Endothelial cell of umbilical vein (primary cell): ENCODE results near the gene SH3RF1. TPM values are rescaled to one million over a fixed set of nuclear protein-coding genes. Genes with fewer than 3 reads are reported as not detected.

Experiments used
- BruUV-seq: library from RNA; stranded (reverse); fragments of 400-500 nt; replicated peaks from 2 replicates; lab custom pipeline; 2021; lab: Mats Ljungman, UMichigan
- CTCF ChIA-PET: fragments of 300-600, 350-600 bp; sonication (Branson Sonifier 250); formaldehyde crosslinking; loops from one replicate; lab custom pipeline; 2021; ENCODE audit warnings: antibody characterized with exemption, inconsistent platforms; lab: Charles Lee
- POLR2A ChIA-PET: fragments of 300-600, 350-600 bp; sonication (Branson Sonifier 250); formaldehyde crosslinking; loops from one replicate; lab custom pipeline; 2021; ENCODE audit warnings: antibody characterized with exemption, inconsistent platforms; lab: Charles Lee
- DNase-seq: peaks from one replicate; pipeline ENCODE4 v3.0.0-alpha.2; 2011; ENCODE audit warnings: low read depth, low spot score
- FAIRE-seq: peaks from 2 replicates; lab custom pipeline; 2011; peaks lifted over from hg19 to GRCh38; lab: Jason Lieb, UNC
- H2AFZ ChIP-seq: 2 replicates; pipeline ENCODE4 v1.6.0; 2012; ENCODE audit warnings: low read depth, low read length, control low read depth, inconsistent platforms
- H3K27ac ChIP-seq: 2 replicates; pipeline ENCODE4 v1.5.1; 2011; ENCODE audit warnings: low read depth, mild to moderate bottlenecking, control low read depth, low read length, moderate library complexity; ENCODE audit not compliant: insufficient read depth
- H3K27me3 ChIP-seq, 2 experiments: 2 replicates each; pipeline versions ENCODE4 v1.6.0 to v1.6.1; 2011; ENCODE audit warnings: low read length in 2 of 2, mixed read lengths in 1 of 2; ENCODE audit not compliant: control insufficient read depth in 2 of 2, insufficient read depth in 2 of 2
- H3K36me3 ChIP-seq, 2 experiments: 2 replicates in 1 of 2; 3 replicates in 1 of 2; pipeline ENCODE4 v1.5.1; 2011; ENCODE audit warnings: low read length in 2 of 2, mild to moderate bottlenecking in 1 of 2, moderate library complexity in 1 of 2; ENCODE audit not compliant: control insufficient read depth in 2 of 2, insufficient read depth in 2 of 2; ENCODE audit errors: extremely low read depth in 1 of 2
- H3K4me1 ChIP-seq: 3 replicates; pipeline ENCODE4 v1.5.1; 2011; ENCODE audit warnings: mild to moderate bottlenecking, low read length; ENCODE audit not compliant: control insufficient read depth, insufficient read depth; ENCODE audit errors: extremely low read depth
- H3K4me2 ChIP-seq: 2 replicates; pipeline ENCODE4 v1.6.1; 2011; ENCODE audit warnings: low read length, control low read depth, mixed read lengths; ENCODE audit not compliant: insufficient read depth
- H3K4me3 ChIP-seq, 3 experiments: fragments of 200-600 bp in 1 of 3; sonication (generic), shearing (Covaris generic) in 1 of 3; replicated peaks in 1 of 3; 2 replicates each; pipeline ENCODE4 v1.5.1; 2011 to 2016; ENCODE audit warnings: control low read depth in 3 of 3, low read length in 3 of 3, mild to moderate bottlenecking in 2 of 3, inconsistent platforms in 1 of 3, low read depth in 1 of 3, moderate library complexity in 1 of 3; ENCODE audit not compliant: insufficient read depth in 1 of 3
- H3K79me2 ChIP-seq: 2 replicates; pipeline ENCODE4 v1.6.0; 2012; ENCODE audit warnings: low read length, inconsistent platforms; ENCODE audit not compliant: control insufficient read depth, insufficient read depth
- H3K9ac ChIP-seq: replicated peaks from 2 replicates; pipeline ENCODE3; 2011; ENCODE audit warnings: low read length, control low read depth; ENCODE audit not compliant: insufficient read depth; ENCODE audit errors: extremely low read depth
- H3K9me1 ChIP-seq: replicated peaks from 3 replicates; pipeline ENCODE4 v1.6.0; 2011; ENCODE audit warnings: mild to moderate bottlenecking, low read length; ENCODE audit not compliant: control insufficient read depth, insufficient read depth; ENCODE audit errors: extremely low read depth
- H3K9me3 ChIP-seq: replicated peaks from 2 replicates; pipeline ENCODE4 v1.5.1; 2012; ENCODE audit warnings: low read length, inconsistent platforms; ENCODE audit not compliant: control insufficient read depth, insufficient read depth
- H4K20me1 ChIP-seq: replicated peaks from 2 replicates; pipeline ENCODE3; 2011; ENCODE audit warnings: mild to moderate bottlenecking, low read length; ENCODE audit not compliant: control insufficient read depth, insufficient read depth; ENCODE audit errors: extremely low read depth
- CTCF ChIP-seq, 2 donors: IDR thresholded peaks; 1 replicate in 1 of 2; 2 replicates in 1 of 2; pipeline ENCODE4 v1.5.1; 2011; ENCODE audit warnings: low read length in 2 of 2, mild to moderate bottlenecking in 2 of 2, moderate library complexity in 2 of 2, control low read depth in 1 of 2, inconsistent platforms in 1 of 2, low read depth in 1 of 2; ENCODE audit not compliant: insufficient read depth in 1 of 2; ENCODE audit errors: extremely low read depth in 1 of 2
- EZH2 ChIP-seq: IDR thresholded peaks from 2 replicates; pipeline ENCODE4 v1.6.1; 2012; ENCODE audit warnings: borderline replicate concordance, low read depth, mild to moderate bottlenecking, moderate library complexity, low read length, inconsistent platforms; ENCODE audit not compliant: severe bottlenecking
- FOS ChIP-seq: IDR thresholded peaks from 2 replicates; pipeline ENCODE4 v1.6.1; 2011; ENCODE audit warnings: mild to moderate bottlenecking, low read length, moderate library complexity, borderline replicate concordance; ENCODE audit not compliant: insufficient read depth
- GATA2 ChIP-seq: IDR thresholded peaks from 2 replicates; pipeline ENCODE4 v1.7.0; 2011; ENCODE audit warnings: low read depth, mild to moderate bottlenecking, moderate library complexity, mixed read lengths, low read length; ENCODE audit not compliant: insufficient read length, insufficient read depth
- JUN ChIP-seq: IDR thresholded peaks from 2 replicates; pipeline ENCODE4 v1.6.1; 2011; ENCODE audit warnings: borderline replicate concordance, low read depth; ENCODE audit not compliant: insufficient read length, insufficient read depth
- MAX ChIP-seq: IDR thresholded peaks from 2 replicates; pipeline ENCODE4 v1.6.1; 2011; ENCODE audit not compliant: insufficient read depth, insufficient read length
- MYC ChIP-seq: IDR thresholded peaks from one replicate; pipeline ENCODE4 v1.6.1; 2011; ENCODE audit warnings: mild to moderate bottlenecking, low read depth, low read length
- POLR2A ChIP-seq: IDR thresholded peaks from 2 replicates; pipeline ENCODE4 v1.6.1; 2012; ENCODE audit warnings: low read depth, mild to moderate bottlenecking, control low read depth, low read length
- POLR2AphosphoS5 ChIP-seq: IDR thresholded peaks from 2 replicates; pipeline ENCODE4 v1.6.1; 2012; ENCODE audit warnings: low read depth, mild to moderate bottlenecking, control low read depth, low read length, moderate library complexity; ENCODE audit not compliant: insufficient read depth
- dilution Hi-C: fragments of 300-500 bp; cut with MboI; formaldehyde crosslinking; loops from one replicate; pipeline ENCODE4 v1.15.0; 2019; ENCODE audit warnings: low sequenced_read_pairs; ENCODE audit not compliant: extremely low pct_ligation_motif_present
- intact Hi-C: fragments of 100-400 bp; cut with micrococcal nuclease; formaldehyde crosslinking; loops from one replicate; pipeline ENCODE4 v1.10.0; 2022
- polyA plus RNA-seq, 4 experiments: library from polyadenylated mRNA; depleted of rRNA in 3 of 4; stranded (reverse) in 3 of 4; unstranded in 1 of 4; fragments of >200 nt; gene quantifications; 2 replicates each; pipeline versions ENCODE4 v1.2.1 to v1.2.3, GENCODE V29; 2011 to 2012; ENCODE audit warnings: missing spikeins in 1 of 4
- total RNA-seq: library from RNA; stranded (reverse); gene quantifications from 2 replicates; pipeline ENCODE4 v1.2.3, GENCODE V29; 2021

Gene SH3RF1
- total and polyA plus RNA-seq, 2 donors (not counting 3 experiments of a cell fraction or from before 2014, with no cell fraction given): 16.2 to 24.9 TPM

- Histone ChIP-seq H2AFZ (no peak overlapping the region), H3K36me3 (no peaks in the 10 kb centered on the region), H3K9me1 (no peaks in the 10 kb centered on the region), H4K20me1 (peaks cover 3% of the 10 kb centered on the region), H3K27me3 (no peaks in the 10 kb centered on the region), H3K9ac (no peak overlapping the region), H3K9me3 (no peaks in the 10 kb centered on the region), H3K4me1 (peaks cover 24% of the 10 kb centered on the region), H3K4me2 (no peak overlapping the region), H3K4me3 (no peak overlapping the region), H3K79me2 (peaks cover 84% of the 10 kb centered on the region), H3K27ac (no peak overlapping the region)
- dilution Hi-C loops: no loop called here
- ChIA-PET CTCF (no interaction called here), POLR2A (no interaction called here)
- FAIRE-seq: no peak
- no TSS peak for BruUV-seq
- intact Hi-C loops: no loop called here
- TF ChIP-seq GATA2 (no peak), CTCF (IDR thresholded peaks at IDR 0.05; ENCODE audit: extremely low read depth in 1 of 2, insufficient read depth in 1 of 2, low read depth in 1 of 2, low read length in 2 of 2) (no peak), MYC (no peak), MAX (no peak), FOS (no peak), JUN (no peak), POLR2AphosphoS5 (no peak), POLR2A (no peak), EZH2 (no peak)
- no peak for DNase-seq
Measured at GRCh38 chr4:169236078-169236477, 34.7 kb downstream of the SH3RF1 start.
